IMR-90 (cell line): Measurements from ENCODE around the gene EPC1.

ENCODE experiments used
- BHLHE40 ChIP-seq: fragments of 150-350 bp; IDR thresholded peaks from 2 replicates; pipeline ENCODE4 v1.6.1; 2016; ENCODE audit warnings: mild to moderate bottlenecking, low read depth, low read length
- CEBPB ChIP-seq: IDR thresholded peaks from 2 replicates; pipeline ENCODE4 v1.6.1; 2012; ENCODE audit warnings: low read depth, low read length, improper control_type of control experiment
- ELK1 ChIP-seq: fragments of 150-350 bp; IDR thresholded peaks from 2 replicates; pipeline ENCODE4 v1.6.1; 2016; ENCODE audit warnings: low read depth, mild to moderate bottlenecking, low read length, moderate library complexity, borderline replicate concordance
- FOS ChIP-seq: fragments of 150-350 bp; IDR thresholded peaks from 2 replicates; pipeline ENCODE4 v1.6.1; 2016; ENCODE audit warnings: low read depth, low read length
- MAFK ChIP-seq: IDR thresholded peaks from 2 replicates; pipeline ENCODE4 v1.6.1; 2012; ENCODE audit warnings: low read depth, low read length, improper control_type of control experiment
- MXI1 ChIP-seq: IDR thresholded peaks from 2 replicates; pipeline ENCODE4 v1.6.1; 2012; ENCODE audit warnings: low read depth, mild to moderate bottlenecking, low read length, moderate library complexity, borderline replicate concordance
- NFE2L2 ChIP-seq: fragments of 150-350 bp; IDR thresholded peaks from 2 replicates; pipeline ENCODE4 v1.6.1; 2016; ENCODE audit warnings: low read depth, mild to moderate bottlenecking, low read length
- POLR2A ChIP-seq: IDR thresholded peaks from 2 replicates; pipeline ENCODE4 v1.6.1; 2012; ENCODE audit warnings: mild to moderate bottlenecking, low read depth, low read length
- RAD21 ChIP-seq: IDR thresholded peaks from 2 replicates; pipeline ENCODE4 v1.6.1; 2012; ENCODE audit warnings: low read length, improper control_type of control experiment
- RCOR1 ChIP-seq: IDR thresholded peaks from 2 replicates; pipeline ENCODE4 v1.6.1; 2012; ENCODE audit warnings: mild to moderate bottlenecking, low read length, improper control_type of control experiment; ENCODE audit not compliant: insufficient replicate concordance
- RFX5 ChIP-seq: IDR thresholded peaks from 2 replicates; pipeline ENCODE4 v1.8.0; 2012; ENCODE audit warnings: low read depth, mild to moderate bottlenecking, low read length, moderate library complexity
- USF2 ChIP-seq: fragments of 150-350 bp; IDR thresholded peaks from 2 replicates; pipeline ENCODE4 v1.6.1; 2017; ENCODE audit warnings: mild to moderate bottlenecking, antibody characterized with exemption, low read length, low read depth
- TF ChIP-seq, protein P1 (sequence below): conservative IDR thresholded peaks from 2 replicates; pipeline ENCODE4 v1.5.1; 2012; ENCODE audit warnings: mild to moderate bottlenecking, low read depth, low read length, improper control_type of control experiment

DNA sequence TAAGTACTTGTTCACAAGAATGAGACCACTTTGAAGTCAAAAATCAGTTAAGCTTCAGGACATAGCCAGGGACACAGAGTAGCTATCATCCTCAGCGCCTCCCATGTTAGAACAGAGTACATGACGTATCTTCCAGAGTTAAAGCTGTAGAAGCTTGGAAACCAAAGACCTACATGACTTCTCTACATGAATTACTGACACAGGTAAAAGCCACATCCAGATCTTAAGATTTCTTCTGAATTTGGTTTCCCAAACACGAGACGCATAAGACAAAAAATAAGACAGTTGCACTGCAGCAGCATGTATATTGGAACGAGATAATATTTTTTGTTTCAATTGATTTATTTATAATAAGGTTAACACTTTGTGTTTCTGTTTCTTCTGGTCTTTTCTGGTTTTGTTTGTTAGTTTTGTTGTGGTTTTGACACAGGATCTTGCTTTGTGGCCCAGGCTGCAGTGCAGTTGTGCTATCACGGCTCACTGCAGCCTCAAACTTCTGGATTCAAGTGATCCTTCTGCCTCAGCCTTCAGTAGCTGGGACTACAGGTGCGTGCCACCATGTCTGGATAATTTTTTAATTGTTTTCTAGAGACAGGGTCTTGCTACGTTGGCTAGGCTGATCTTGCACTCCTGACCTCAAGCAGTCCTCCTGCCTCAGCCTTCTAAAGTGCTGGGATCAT lies 10.2 kb upstream of the EPC1 start:
- TF ChIP-seq, protein P1, sequence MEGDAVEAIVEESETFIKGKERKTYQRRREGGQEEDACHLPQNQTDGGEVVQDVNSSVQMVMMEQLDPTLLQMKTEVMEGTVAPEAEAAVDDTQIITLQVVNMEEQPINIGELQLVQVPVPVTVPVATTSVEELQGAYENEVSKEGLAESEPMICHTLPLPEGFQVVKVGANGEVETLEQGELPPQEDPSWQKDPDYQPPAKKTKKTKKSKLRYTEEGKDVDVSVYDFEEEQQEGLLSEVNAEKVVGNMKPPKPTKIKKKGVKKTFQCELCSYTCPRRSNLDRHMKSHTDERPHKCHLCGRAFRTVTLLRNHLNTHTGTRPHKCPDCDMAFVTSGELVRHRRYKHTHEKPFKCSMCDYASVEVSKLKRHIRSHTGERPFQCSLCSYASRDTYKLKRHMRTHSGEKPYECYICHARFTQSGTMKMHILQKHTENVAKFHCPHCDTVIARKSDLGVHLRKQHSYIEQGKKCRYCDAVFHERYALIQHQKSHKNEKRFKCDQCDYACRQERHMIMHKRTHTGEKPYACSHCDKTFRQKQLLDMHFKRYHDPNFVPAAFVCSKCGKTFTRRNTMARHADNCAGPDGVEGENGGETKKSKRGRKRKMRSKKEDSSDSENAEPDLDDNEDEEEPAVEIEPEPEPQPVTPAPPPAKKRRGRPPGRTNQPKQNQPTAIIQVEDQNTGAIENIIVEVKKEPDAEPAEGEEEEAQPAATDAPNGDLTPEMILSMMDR = no peak
- TF ChIP-seq BHLHE40 (no peak), RAD21 (no peak), MAFK (no peak), RFX5 (no peak), USF2 (no peak), ELK1 (no peak), NFE2L2 (no peak), FOS (no peak), CEBPB (no peak), MXI1 (no peak), POLR2A (no peak), RCOR1 (no peak)
